Keratinocyte (primary cell): ENCODE data around the gene PHF3. TPM values are rescaled to one million over a fixed set of nuclear protein-coding genes. Genes with fewer than 3 reads are reported as not detected.

Experiments used
- DNase-seq: peaks from one replicate; pipeline ENCODE4 v3.0.0-alpha.2; 2011; ENCODE audit warnings: low read depth, missing footprints, low spot score
- FAIRE-seq: peaks from 2 replicates; lab custom pipeline; 2011; peaks lifted over from hg19 to GRCh38; lab: Jason Lieb, UNC
- H2AFZ ChIP-seq: 2 replicates; pipeline ENCODE4 v1.6.0; 2012; ENCODE audit warnings: low read length, control low read depth, inconsistent platforms; ENCODE audit not compliant: control insufficient read depth
- H3K27ac ChIP-seq: 2 replicates; pipeline ENCODE4 v1.5.1; 2011; ENCODE audit warnings: low read length; ENCODE audit not compliant: control insufficient read depth, insufficient read depth
- H3K27me3 ChIP-seq: 3 replicates; pipeline ENCODE4 v1.6.0; 2011; ENCODE audit warnings: low read length; ENCODE audit not compliant: control insufficient read depth, insufficient read depth; ENCODE audit errors: extremely low read depth
- H3K36me3 ChIP-seq, 2 experiments: 2 replicates in 1 of 2; 3 replicates in 1 of 2; pipeline ENCODE4 v1.5.1; 2011; ENCODE audit warnings: low read length in 2 of 2, mild to moderate bottlenecking in 1 of 2; ENCODE audit not compliant: control insufficient read depth in 2 of 2, insufficient read depth in 2 of 2; ENCODE audit errors: extremely low read depth in 1 of 2
- H3K4me1 ChIP-seq: 3 replicates; pipeline ENCODE4 v1.5.1; 2011; ENCODE audit warnings: low read length; ENCODE audit not compliant: control insufficient read depth, insufficient read depth; ENCODE audit errors: extremely low read depth
- H3K4me2 ChIP-seq: 3 replicates; pipeline ENCODE4 v1.6.0; 2011; ENCODE audit warnings: low read depth, low read length; ENCODE audit not compliant: control insufficient read depth, insufficient read depth; ENCODE audit errors: extremely low read depth
- H3K4me3 ChIP-seq, 3 experiments: fragments of 200-600 bp in 1 of 3; sonication (generic) in 1 of 3; 2 replicates in 2 of 3; 3 replicates in 1 of 3; pipeline ENCODE4 v1.5.1; 2011 to 2016; ENCODE audit warnings: low read length in 3 of 3, mild to moderate bottlenecking in 3 of 3, control low read depth in 2 of 3, inconsistent platforms in 1 of 3, low read depth in 1 of 3, mixed read lengths in 1 of 3, mixed run types in 1 of 3, moderate library complexity in 1 of 3; ENCODE audit not compliant: control insufficient read depth in 2 of 3, insufficient read depth in 2 of 3; ENCODE audit errors: extremely low read depth in 1 of 3
- H3K79me2 ChIP-seq: 2 replicates; pipeline ENCODE4 v1.6.0; 2012; ENCODE audit warnings: low read length; ENCODE audit not compliant: control insufficient read depth, insufficient read depth
- H3K9ac ChIP-seq: 3 replicates; pipeline ENCODE4 v1.6.0; 2011; ENCODE audit warnings: low read length; ENCODE audit not compliant: control insufficient read depth, insufficient read depth; ENCODE audit errors: extremely low read depth
- H3K9me1 ChIP-seq: 3 replicates; pipeline ENCODE4 v1.6.0; 2011; ENCODE audit warnings: low read length; ENCODE audit not compliant: control insufficient read depth, insufficient read depth; ENCODE audit errors: extremely low read depth
- H3K9me3 ChIP-seq: 2 replicates; pipeline ENCODE4 v1.5.1; 2012; ENCODE audit warnings: low read depth, low read length; ENCODE audit not compliant: control insufficient read depth
- H4K20me1 ChIP-seq: 3 replicates; pipeline ENCODE4 v1.6.0; 2011; ENCODE audit warnings: low read length; ENCODE audit not compliant: control insufficient read depth, insufficient read depth; ENCODE audit errors: extremely low read depth
- EZH2 ChIP-seq: IDR thresholded peaks from one replicate; pipeline ENCODE4 v1.6.1; 2012; ENCODE audit warnings: inconsistent platforms, mild to moderate bottlenecking, low read length, moderate library complexity
- dilution Hi-C: fragments of 300-500 bp; cut with MboI; formaldehyde crosslinking; loops from one replicate; pipeline ENCODE4 v1.7.0; 2020; ENCODE audit warnings: low sequenced_read_pairs; ENCODE audit not compliant: extremely low pct_ligation_motif_present
- polyA plus RNA-seq, 5 experiments: library from polyadenylated mRNA; depleted of rRNA in 3 of 5; stranded (reverse) in 3 of 5; stranded (forward) in 1 of 5; unstranded in 1 of 5; fragments of >200 nt; gene quantifications; 1 replicate in 1 of 5; 2 replicates in 3 of 5; 3 replicates in 1 of 5; pipeline versions ENCODE4 v1.2.1 to v1.2.3, GENCODE V29; 2011 to 2012; ENCODE audit warnings: missing spikeins in 2 of 5, low read depth in 1 of 5, low replicate concordance in 1 of 5
- TF ChIP-seq, protein P1 (sequence below), 3 experiments: IDR thresholded peaks in 1 of 3; conservative IDR thresholded peaks in 1 of 3; optimal IDR thresholded peaks in 1 of 3; 2 replicates in 2 of 3; 3 replicates in 1 of 3; pipeline versions ENCODE3 to v1.5.1; 2011; ENCODE audit warnings: low read length in 3 of 3, mild to moderate bottlenecking in 3 of 3, moderate library complexity in 2 of 3, control low read depth in 1 of 3, inconsistent platforms in 1 of 3; ENCODE audit not compliant: insufficient read depth in 2 of 3; ENCODE audit errors: extremely low read depth in 1 of 3

The PHF3 gene
- polyA plus RNA-seq, 1 donor (not counting 4 experiments of a cell fraction or from before 2014, with no cell fraction given) = 13.7 TPM

DNA sequence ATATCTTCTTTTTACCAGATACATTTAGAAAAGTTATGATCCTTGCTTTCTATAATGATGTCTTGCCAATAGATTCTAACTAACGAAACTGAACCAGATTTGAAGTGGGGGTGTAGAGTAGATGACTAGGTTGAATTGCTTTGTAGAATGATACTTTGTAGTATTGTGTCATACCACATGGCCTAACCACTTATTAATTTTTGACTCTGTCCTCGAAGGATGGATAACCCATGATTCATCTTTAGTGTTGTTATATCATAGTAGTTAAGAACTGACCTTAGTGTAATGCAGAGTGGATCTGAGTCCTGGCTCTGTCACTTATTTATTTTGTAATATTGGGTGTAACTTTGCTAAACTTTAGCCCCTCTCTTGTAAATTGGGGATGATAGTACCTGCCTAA lies 4.5 kb downstream of the PHF3 start:
- Histone ChIP-seq H3K4me3 (no peak overlapping the region), H3K4me1 (peaks cover 31% of the 10 kb centered on the region), H3K9ac (no peak overlapping the region), H3K9me3 (no peaks in the 10 kb centered on the region), H3K36me3 (no peaks in the 10 kb centered on the region), H3K27ac (no peak overlapping the region), H3K4me2 (peak overlapping the region; percentile 22), H3K27me3 (no peaks in the 10 kb centered on the region), H2AFZ (no peak overlapping the region), H4K20me1 (no peaks in the 10 kb centered on the region), H3K79me2 (peaks cover 70% of the 10 kb centered on the region), H3K9me1 (peaks cover 2% of the 10 kb centered on the region)
- DNase-seq = no peak
- TF ChIP-seq EZH2 = no peak
- TF ChIP-seq, protein P1, sequence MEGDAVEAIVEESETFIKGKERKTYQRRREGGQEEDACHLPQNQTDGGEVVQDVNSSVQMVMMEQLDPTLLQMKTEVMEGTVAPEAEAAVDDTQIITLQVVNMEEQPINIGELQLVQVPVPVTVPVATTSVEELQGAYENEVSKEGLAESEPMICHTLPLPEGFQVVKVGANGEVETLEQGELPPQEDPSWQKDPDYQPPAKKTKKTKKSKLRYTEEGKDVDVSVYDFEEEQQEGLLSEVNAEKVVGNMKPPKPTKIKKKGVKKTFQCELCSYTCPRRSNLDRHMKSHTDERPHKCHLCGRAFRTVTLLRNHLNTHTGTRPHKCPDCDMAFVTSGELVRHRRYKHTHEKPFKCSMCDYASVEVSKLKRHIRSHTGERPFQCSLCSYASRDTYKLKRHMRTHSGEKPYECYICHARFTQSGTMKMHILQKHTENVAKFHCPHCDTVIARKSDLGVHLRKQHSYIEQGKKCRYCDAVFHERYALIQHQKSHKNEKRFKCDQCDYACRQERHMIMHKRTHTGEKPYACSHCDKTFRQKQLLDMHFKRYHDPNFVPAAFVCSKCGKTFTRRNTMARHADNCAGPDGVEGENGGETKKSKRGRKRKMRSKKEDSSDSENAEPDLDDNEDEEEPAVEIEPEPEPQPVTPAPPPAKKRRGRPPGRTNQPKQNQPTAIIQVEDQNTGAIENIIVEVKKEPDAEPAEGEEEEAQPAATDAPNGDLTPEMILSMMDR (optimal IDR thresholded peaks at IDR 0.05 in 1 of 3, IDR thresholded peaks at IDR 0.05 in 1 of 3, conservative IDR thresholded peaks at IDR 0.05 in 1 of 3; ENCODE audit: extremely low read depth in 1 of 3, insufficient read depth in 2 of 3, low read length in 3 of 3) = no peak
- FAIRE-seq = peak; percentile 9
- dilution Hi-C loops = no loop called here

DNA sequence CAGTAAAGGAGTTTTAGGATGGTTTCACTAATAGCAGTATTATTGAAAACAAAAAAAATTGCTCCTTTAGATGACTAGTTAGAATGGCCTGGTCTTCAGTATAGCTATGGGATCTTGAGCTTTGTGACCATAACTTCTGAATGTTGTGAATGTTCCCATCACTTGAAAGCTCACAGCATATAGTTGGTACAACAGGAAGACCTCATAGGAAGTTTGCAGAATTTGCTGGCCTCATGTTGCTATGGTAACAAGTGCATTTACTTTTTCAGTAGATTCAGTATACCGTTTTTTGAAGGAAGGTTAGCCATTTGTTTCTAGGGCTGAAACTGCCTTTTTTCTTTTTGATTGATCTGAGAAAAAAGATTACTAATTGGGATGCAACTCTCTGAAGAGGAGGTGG lies 8.3 kb downstream of the PHF3 start:
- Histone ChIP-seq H2AFZ (no peak overlapping the region), H3K9me3 (no peaks in the 10 kb centered on the region), H3K27ac (no peak overlapping the region), H3K4me1 (peaks cover 30% of the 10 kb centered on the region), H4K20me1 (no peaks in the 10 kb centered on the region), H3K79me2 (peaks cover 72% of the 10 kb centered on the region), H3K4me3 (no peak overlapping the region), H3K36me3 (no peaks in the 10 kb centered on the region), H3K27me3 (no peaks in the 10 kb centered on the region), H3K9ac (no peak overlapping the region), H3K4me2 (no peak overlapping the region), H3K9me1 (peaks cover 2% of the 10 kb centered on the region)
- peak; percentile 32 for FAIRE-seq
- dilution Hi-C loops = no loop called here
- no peak for TF ChIP-seq EZH2
- TF ChIP-seq, protein P1 (optimal IDR thresholded peaks at IDR 0.05 in 1 of 3, IDR thresholded peaks at IDR 0.05 in 1 of 3, conservative IDR thresholded peaks at IDR 0.05 in 1 of 3; ENCODE audit: extremely low read depth in 1 of 3, insufficient read depth in 2 of 3, low read length in 3 of 3) = no peak
- DNase-seq = no peak
